Type B pancreatic cell (in vitro differentiated cells): ENCODE measurements around the gene GMPPA. TPM values are rescaled to one million over a fixed set of nuclear protein-coding genes. Genes with fewer than 3 reads are reported as not detected.

Experiments used
- DNase-seq: peaks from one replicate; pipeline ENCODE4 v3.0.0; 2021; ENCODE audit warnings: mixed read lengths; ENCODE audit not compliant: unreplicated experiment; ENCODE audit errors: extremely low spot score
- H3K27ac Mint-ChIP-seq: 2 replicates; pipeline ENCODE4 v1.8.0; 2021; ENCODE audit warnings: mild to moderate bottlenecking, mixed read lengths
- H3K27me3 Mint-ChIP-seq: 2 replicates; pipeline ENCODE4 v1.8.0; 2021; ENCODE audit warnings: mixed read lengths
- H3K36me3 Mint-ChIP-seq: 2 replicates; pipeline ENCODE4 v1.8.0; 2021; ENCODE audit warnings: mixed read lengths
- H3K4me1 Mint-ChIP-seq: one replicate; pipeline ENCODE4 v1.8.0; 2021; ENCODE audit warnings: mixed read lengths; ENCODE audit not compliant: unreplicated experiment
- H3K4me3 Mint-ChIP-seq: 2 replicates; pipeline ENCODE4 v1.8.0; 2021; ENCODE audit warnings: mild to moderate bottlenecking, mixed read lengths
- H3K9me3 Mint-ChIP-seq: 2 replicates; pipeline ENCODE4 v1.8.0; 2021; ENCODE audit warnings: mixed read lengths
- CTCF ChIP-seq: fragments of 200-600 bp; sonication (generic); conservative IDR thresholded peaks from 2 replicates; pipeline ENCODE4 v1.5.0; 2021; ENCODE audit warnings: antibody characterized with exemption, mild to moderate bottlenecking
- microRNA-seq: library from miRNA; unstranded; fragments of <30 nt; microRNA quantifications from one replicate; pipeline ENCODE4, GENCODE V29; 2020
- total RNA-seq: library from RNA; stranded (reverse); gene quantifications from 2 replicates; pipeline ENCODE4 v1.2.1, GENCODE V29; 2021; ENCODE audit warnings: low replicate concordance

The GMPPA gene
- total RNA-seq, 1 donor from 2014 or later = 34.4 TPM

DNA sequence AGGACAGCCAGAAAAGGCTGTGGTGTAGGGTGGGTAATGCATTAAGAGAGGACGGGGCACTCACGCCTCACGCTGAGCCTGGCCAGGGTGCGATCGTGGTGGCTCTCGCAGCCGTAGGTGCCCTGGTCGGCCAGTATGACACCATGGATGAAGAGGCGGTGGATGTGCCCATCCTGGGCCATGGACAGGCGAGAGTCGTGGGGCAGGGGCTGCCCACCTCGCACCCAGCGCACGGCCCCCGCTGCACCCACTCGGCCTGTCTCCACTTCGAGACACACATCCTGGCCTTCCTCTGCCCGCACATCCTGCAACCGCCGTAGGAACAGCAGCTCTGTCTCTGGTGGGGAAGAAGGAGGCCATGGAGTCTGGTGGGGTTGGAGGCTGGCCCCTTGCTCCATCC lies 57.3 kb downstream of the GMPPA start:
- Mint-ChIP-seq H3K27me3 (peaks cover 4% of the 10 kb centered on the region), H3K9me3 (no peaks in the 10 kb centered on the region), H3K27ac (no peak overlapping the region), H3K4me1 (no peaks in the 10 kb centered on the region), H3K4me3 (no peak overlapping the region), H3K36me3 (peaks cover 7% of the 10 kb centered on the region)
- no peak for TF ChIP-seq CTCF
- DNase-seq = no peak

DNA sequence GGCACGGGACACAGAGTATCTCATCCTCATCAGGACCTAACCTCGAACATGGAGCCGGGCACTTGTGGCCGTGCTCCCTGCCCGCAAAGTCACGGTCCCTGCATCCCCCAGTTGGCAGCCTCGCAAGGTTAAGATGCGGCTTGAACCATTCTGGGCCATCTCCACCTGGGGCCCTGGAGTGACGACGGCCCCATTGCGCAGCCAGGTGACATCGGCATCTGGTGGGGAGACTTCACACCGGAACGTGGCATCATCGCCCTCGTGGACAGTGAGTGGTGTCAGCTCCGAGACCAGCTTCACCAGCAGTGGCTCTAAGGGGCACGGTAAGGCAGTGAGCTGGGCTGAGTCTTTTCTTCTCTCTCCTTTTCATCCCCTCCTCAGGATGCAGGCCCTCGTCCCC lies 57.7 kb downstream of the GMPPA start:
- H3K9me3 Mint-ChIP-seq = no peaks in the 10 kb centered on the region
- H3K27me3 Mint-ChIP-seq = peaks cover 2% of the 10 kb centered on the region
- no peak overlapping the region for H3K27ac Mint-ChIP-seq
- peaks cover 1% of the 10 kb centered on the region for H3K4me1 Mint-ChIP-seq
- peaks cover 7% of the 10 kb centered on the region for H3K36me3 Mint-ChIP-seq
- no peak overlapping the region for H3K4me3 Mint-ChIP-seq
- DNase-seq = no peak
- TF ChIP-seq CTCF = no peak

Small RNA genes within 50 kb of the gene (microRNA-seq; reads per million reads assigned to microRNA genes)
- gene MIR3132 = not detected

Other genes with a start within 250 kb of the GMPPA start
- not detected in 2 replicates for gene TUBA4B, start 245.6 kb upstream of the GMPPA start, total RNA-seq
- gene TUBA4A, start 245.0 kb upstream of the GMPPA start, total RNA-seq = 25.4 and 81.1 TPM in 2 replicates
- gene DNAJB2, start 219.5 kb upstream of the GMPPA start, total RNA-seq = 68.5 and 109 TPM in 2 replicates
- 17.5 and 35.6 TPM in 2 replicates for gene PTPRN, start 189.5 kb upstream of the GMPPA start, total RNA-seq
- not detected in 2 replicates for gene RESP18, start 166.1 kb upstream of the GMPPA start, total RNA-seq
- 54.1 and 56.1 TPM in 2 replicates for gene DNPEP, start 111.0 kb upstream of the GMPPA start, total RNA-seq
- gene DES, start 80.5 kb upstream of the GMPPA start, total RNA-seq = 1.4 and 9.3 TPM in 2 replicates
- gene SPEG, start 64.0 kb upstream of the GMPPA start, total RNA-seq = 11.5 and 49.4 TPM in 2 replicates
- 0.79 and 0.99 TPM in 2 replicates for gene ASIC4, start 15.6 kb downstream of the GMPPA start, total RNA-seq
- 47.5 and 73.7 TPM in 2 replicates for gene CHPF, start 44.9 kb downstream of the GMPPA start, total RNA-seq
- gene TMEM198, start 45.1 kb downstream of the GMPPA start, total RNA-seq = 7.8 and 9.7 TPM in 2 replicates
- 118 and 197 TPM in 2 replicates for gene OBSL1, start 72.6 kb downstream of the GMPPA start, total RNA-seq
- 1.2 and 1.3 TPM in 2 replicates for gene INHA, start 73.4 kb downstream of the GMPPA start, total RNA-seq
- gene STK11IP, start 99.0 kb downstream of the GMPPA start, total RNA-seq = 30.7 and 42.5 TPM in 2 replicates
- 8.0 and 15.8 TPM in 2 replicates for gene SLC4A3, start 128.7 kb downstream of the GMPPA start, total RNA-seq